Measurements from ENCODE around the gene MALL.
"Not testable (repeated sequence)": the region's sequence is repeated elsewhere in the genome, so short reads cannot be mapped to it uniquely, and the experiment has no call there.

Gene MALL

DNA sequence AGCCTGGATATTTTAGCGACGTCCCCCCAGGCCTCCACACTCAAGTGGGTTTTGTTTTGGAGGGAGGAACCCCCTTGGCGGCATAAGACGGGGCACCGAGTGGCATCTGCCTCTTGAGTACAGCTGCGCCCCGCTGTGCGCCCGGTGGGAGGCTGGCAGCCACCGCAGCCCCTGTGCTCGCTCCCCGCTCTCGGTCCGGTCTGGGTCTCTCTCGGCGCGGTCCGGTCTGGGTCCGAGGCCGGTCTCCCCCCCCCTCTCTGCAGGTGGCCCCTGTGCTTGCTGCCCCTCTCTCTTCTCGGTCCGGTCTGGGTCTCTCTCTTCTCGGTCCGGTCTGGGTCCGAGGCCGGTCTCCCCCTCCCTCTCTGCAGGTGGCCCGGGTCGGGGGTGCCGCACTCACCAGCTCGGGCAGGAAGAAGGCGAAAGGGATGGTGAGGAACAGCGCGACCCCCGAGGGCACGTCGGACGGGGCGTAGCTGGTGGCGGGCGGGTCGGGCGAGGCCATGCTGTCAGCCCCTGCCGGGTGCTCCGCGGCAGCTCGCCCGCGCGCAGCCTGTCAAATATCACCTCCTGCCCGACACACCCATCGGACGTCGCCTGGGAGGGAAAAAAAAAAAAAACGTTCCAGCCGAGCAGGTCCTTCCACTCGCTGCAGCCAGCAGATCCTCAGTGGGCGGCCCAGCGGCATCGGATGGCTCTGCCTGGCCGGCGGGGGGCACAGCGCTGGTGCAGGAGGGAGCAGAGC is at the start of gene MALL:
Gene MALL (minus strand): TSS at position 532 of the 742 bp plus-strand sequence. CDS start 30 bp downstream, at position 502.
- no peak for DNase-seq

DNA sequence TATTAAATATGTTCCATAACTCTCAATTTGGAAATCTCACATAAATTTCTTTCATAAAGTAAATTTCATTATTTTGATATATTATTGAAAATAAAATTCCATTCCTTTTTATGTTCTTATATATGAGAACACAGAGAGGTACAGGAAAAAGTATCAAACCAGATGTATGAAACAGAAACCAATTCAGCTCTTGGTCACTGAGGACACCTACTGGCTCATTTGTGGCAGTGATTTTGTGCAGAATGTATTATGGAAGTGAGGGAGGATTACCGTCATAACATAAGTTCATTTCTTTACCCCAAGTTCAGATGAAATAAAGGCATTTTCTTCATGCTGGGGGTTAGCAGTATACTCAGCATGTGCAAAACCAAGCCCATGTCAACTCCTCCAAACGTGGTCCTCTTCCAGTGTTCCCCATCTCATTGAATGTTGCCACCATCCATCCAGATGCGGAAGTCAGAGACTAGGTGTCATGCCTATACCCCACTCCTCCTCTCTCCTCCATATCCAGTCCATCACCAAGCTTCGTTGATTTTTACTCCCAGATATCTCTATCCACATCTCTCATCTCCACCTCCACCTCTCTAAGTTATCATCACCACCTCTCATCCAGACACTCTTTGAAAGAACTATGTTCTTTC is 41.7 kb upstream of the MALL start:
- DNase-seq, result no peak

- not testable (repeated sequence) for DNase-seq
Observed at GRCh38 chr2:110154828-110155227, 39.2 kb upstream of the MALL start.

DNA sequence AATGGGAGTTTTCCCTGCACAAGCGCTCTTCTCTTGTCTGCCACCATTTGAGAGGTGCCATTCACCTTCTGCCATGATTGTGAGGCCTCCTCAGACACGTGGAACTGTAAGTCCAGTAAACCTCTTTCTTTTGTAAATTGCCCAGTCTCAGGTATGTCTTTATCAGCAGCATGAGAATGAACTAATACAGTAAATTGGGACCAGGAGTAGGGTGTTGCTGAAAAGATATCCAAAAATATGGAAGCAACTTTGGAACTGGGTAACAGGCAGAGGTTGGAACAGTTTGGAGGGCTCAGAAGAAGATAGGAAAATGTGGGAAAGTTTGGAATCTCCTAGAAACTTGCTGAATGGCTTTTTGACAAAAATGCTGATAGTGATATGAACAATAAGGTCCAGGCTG is 38.6 kb upstream of the MALL start:
- DNase-seq, result not testable (repeated sequence)

- no peak for DNase-seq
Observed at GRCh38 chr2:110153416-110153815, 37.8 kb upstream of the MALL start.

DNA sequence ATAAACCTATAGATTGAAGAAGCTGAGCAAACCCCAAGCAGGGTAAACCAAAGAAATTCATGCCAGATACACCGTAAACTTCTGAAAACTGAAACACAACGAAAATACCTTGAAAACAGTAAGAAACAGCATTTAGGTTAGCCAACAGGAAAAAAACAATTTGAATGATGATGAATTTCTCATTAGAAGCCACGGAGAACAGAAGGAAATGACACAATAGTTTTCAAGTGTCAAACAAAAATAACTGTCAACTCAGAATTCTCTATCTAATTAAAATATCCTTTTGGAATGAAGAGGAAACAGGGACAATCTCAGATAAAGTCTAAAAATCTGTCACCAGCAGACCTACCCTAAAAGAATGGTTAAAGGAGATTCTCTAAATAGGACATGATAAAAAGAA is 37.3 kb upstream of the MALL start:
- DNase-seq, result no peak

GRCh38 chr2:110149330-110150220 is 34.0 kb upstream of the MALL start:
- DNase-seq, result no peak

- no peak for DNase-seq
Observed at GRCh38 chr2:110146945-110147332, 31.3 kb upstream of the MALL start.

DNA sequence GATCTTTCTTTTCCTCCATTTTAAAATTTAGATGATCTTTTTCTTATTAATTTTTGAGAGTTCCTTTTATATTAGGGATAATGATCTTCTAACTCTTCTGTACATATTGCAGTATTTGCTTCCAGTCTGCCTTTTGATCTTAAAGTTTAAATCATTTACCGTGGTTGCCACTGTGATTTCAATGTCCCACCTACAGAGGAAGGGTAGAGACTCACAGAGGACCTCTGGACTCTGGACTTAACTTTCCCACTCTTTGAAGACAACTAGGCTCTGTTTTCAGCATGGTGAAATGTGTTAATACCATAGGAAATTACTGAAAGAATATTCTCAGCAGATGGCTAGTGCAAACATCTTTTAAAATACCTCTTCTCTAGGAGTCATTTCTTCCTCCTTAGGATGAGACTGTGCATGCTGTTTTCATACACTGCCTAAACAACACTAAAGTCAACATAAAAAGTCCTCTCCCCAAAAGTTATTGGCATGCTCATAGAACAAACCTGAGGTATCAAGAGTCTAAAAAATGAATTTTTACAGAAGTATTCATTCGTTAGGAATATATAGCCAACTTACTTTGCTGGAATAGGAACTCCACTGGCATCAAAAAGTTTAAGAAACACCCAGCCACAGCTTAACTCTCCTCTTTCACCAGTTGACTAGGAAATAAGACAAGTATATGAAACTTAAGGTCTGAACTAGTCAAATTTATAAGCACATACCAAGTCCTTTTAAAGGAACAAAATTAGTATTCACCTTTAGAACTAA is 30.7 kb upstream of the MALL start:
- DNase-seq, result no peak

- no peak for DNase-seq
Observed at GRCh38 chr2:110143982-110144381, 28.4 kb upstream of the MALL start.

- DNase-seq, result no peak
Observed at GRCh38 chr2:110140401-110140800, 24.8 kb upstream of the MALL start.

DNA sequence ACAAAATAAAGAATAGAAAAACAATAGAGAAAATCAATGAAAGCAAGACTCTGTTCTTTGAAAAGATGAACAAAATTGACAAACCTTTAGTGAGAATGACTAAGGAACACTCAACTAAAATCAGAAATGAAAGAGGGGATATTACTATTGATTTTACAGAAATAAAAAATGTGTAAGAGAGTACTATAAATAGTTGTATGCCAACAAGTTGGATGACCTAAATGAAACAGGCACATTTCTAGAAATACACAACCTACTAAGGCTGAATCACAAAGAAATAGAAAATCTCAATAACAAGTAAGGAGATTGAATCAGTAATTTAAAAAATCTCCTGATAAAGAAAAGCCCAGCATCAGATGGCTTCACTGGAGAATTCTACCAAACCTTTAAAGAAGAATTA is 18.4 kb upstream of the MALL start:
- DNase-seq, result no peak

- DNase-seq, result no peak
Observed at GRCh38 chr2:110131166-110131565, 15.5 kb upstream of the MALL start.

- DNase-seq, result no peak
Observed at GRCh38 chr2:110130757-110131156, 15.1 kb upstream of the MALL start.

DNA sequence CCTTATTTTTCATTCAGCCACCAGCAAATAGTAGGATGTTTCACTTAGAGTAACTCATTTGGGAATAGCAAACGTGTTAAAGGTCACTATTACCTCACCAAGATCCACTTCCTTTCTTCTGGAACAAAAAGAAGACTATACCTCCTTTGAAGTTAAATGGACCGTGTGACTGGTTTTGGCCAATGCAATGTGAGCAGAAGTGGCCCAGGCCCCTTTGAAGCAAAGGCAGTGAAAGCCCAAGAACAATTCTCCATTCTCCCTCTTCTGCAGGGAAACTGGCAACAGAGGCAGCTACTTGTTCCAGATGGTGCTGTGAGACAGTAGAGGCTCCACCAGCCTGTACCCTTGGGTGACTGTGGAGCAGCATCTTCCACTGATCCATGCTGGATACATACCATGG is 11.3 kb upstream of the MALL start:
- no peak for DNase-seq

GRCh38 chr2:110126086-110126773 is 10.6 kb upstream of the MALL start:
- no peak for DNase-seq

DNA sequence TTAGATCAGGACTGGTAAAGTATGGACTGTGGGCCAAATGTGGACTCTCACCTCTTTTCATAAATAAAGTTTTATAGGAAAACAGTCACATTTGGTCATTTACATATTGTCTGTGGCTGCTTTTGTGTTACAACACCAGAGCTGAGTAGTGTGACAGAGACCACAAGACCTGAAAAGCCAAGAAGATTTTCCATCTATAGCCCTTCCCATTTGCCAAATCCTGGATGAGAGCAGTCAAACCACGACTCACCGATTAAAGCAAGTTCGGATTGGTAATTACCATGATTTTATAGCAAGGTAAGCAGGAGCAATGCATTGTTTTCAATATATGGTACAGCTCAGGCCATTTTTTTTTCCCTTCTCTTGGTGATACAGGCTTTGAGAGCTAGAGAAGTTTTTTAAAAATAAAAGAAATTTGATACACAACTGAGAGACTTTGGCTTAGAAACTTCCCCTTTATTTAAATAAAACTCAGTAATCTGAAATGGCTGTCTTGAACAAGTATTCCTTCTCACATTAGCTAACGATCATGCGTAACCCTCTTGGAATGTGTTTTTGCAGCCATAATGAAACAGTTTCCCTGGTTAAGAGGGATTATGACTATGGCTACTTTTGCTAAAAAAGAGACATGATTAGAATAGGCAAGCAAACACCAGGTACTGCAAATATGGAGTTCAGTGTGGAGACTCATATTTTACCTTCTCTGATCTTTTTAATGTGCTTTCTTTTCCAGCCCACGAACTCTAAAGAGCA is 9.5 kb upstream of the MALL start:
- no peak for DNase-seq

GRCh38 chr2:110124038-110124825 is 8.6 kb upstream of the MALL start:
- no peak for DNase-seq

DNA sequence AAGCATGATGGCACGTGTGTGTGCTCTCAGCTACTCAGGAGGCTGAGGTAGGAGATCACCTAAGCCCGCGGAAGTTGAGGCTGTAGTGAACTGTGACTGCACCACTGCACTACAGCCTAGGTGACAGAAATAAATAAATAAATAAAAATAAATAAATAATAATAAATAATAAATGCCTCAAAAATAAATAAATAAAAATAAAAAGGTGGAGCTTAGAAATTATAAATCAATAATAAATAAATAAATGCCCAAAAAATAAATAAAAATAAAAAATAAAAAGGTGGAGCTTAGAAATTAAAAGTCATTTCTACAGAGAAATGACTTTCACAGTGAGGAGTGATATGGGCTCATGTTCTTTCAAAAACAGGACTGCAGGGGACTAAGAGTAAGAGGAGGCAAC is 6.0 kb upstream of the MALL start:
- DNase-seq, result no peak

DNA sequence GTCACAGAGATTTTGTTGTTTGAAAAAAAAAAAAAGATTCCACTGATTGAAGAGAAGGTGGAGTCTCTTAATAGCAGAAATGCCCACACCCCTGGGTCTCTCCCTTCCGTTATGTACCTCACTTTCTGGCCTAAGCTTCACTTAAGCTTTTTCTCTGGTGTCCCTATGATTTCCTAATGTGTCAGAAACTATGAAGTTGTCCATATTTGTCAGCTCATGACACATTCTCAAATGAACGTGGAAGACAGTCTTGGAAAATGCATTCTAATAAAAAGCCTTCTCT is 5.4 kb upstream of the MALL start:
- DNase-seq, result no peak
